AG09319 (cell line): ENCODE data around the gene DISC1.
"Not testable (repeated sequence)": the region's sequence is repeated elsewhere in the genome, so short reads cannot be mapped to it uniquely, and the experiment has no call there.

Experiments
- DNase-seq: peaks from one replicate; pipeline ENCODE4 v3.0.0-alpha.2; 2010; ENCODE audit warnings: low read depth; ENCODE audit errors: extremely low read depth
- TF ChIP-seq, protein P1 (sequence below): IDR thresholded peaks from 2 replicates; pipeline ENCODE4 v1.5.1; 2011; ENCODE audit warnings: low read depth, mild to moderate bottlenecking, inconsistent platforms, low read length, moderate library complexity

The DISC1 gene

DNA sequence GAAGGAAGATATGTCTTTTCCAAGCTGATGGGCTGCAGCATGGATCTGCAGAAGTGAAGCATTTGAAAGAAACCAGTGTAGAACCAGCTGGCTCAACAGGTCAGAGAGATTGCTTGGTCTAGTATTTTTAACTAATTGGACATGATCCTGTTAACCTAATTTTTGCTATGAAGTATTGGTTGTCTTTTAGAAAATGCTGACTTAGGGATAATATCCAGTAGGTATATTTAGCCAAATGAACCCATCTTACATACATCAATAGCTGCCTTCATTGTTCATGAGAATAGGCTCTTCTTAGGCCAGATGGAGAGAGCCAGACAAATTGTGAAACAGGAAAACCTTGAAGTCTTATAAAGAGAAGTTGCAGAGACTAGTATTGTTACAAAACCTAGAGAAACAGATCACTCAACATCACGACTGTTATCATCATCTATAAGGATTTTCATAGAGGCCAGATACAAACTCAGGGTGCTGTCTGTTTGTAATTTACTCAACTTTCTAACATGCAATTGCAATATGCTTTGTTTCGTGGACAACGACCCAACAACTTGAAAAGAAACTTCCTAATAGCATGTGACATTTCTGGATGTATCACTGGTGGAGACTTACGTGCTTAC is 148.2 kb downstream of the DISC1 start:
- no peak for DNase-seq
- TF ChIP-seq, protein P1, sequence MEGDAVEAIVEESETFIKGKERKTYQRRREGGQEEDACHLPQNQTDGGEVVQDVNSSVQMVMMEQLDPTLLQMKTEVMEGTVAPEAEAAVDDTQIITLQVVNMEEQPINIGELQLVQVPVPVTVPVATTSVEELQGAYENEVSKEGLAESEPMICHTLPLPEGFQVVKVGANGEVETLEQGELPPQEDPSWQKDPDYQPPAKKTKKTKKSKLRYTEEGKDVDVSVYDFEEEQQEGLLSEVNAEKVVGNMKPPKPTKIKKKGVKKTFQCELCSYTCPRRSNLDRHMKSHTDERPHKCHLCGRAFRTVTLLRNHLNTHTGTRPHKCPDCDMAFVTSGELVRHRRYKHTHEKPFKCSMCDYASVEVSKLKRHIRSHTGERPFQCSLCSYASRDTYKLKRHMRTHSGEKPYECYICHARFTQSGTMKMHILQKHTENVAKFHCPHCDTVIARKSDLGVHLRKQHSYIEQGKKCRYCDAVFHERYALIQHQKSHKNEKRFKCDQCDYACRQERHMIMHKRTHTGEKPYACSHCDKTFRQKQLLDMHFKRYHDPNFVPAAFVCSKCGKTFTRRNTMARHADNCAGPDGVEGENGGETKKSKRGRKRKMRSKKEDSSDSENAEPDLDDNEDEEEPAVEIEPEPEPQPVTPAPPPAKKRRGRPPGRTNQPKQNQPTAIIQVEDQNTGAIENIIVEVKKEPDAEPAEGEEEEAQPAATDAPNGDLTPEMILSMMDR: no peak

GRCh38 chr1:231776010-231776756 is 149.6 kb downstream of the DISC1 start:
- peak; percentile 69 for DNase-seq
- TF ChIP-seq, protein P1: peak; percentile 8

GRCh38 chr1:231776757-231777062 is 150.1 kb downstream of the DISC1 start:
- TF ChIP-seq, protein P1: no peak
- no peak for DNase-seq

- TF ChIP-seq, protein P1: no peak
- no peak for DNase-seq
Measured at GRCh38 chr1:231778009-231778719, 151.6 kb downstream of the DISC1 start.

DNA sequence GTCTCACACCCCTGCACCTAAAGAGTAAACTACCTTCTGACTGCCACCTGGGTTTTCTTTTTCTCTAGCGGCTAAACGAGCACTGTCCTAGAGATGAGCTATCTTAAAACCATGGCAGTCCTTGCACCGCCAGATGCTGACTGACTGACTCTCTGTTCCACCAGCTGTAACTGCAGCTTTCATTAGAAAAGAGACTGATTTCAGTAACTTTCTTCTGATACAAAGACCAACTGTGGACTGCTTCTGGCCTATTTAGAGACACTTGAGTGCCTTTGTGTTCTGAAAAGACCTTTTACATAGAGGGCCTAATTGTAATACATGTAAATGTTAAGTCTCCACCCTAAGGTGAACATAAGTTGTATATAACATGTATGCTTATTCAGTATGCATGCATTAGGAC is 152.5 kb downstream of the DISC1 start:
- DNase-seq: no peak

GRCh38 chr1:231781892-231782291 is 155.3 kb downstream of the DISC1 start:
- no peak for DNase-seq
- TF ChIP-seq, protein P1: no peak

More for the DNA sequence above, 152.5 kb downstream of the DISC1 start:
- TF ChIP-seq, protein P1: no peak

GRCh38 chr1:231785073-231785472 is 158.5 kb downstream of the DISC1 start:
- not testable (repeated sequence) for DNase-seq
